NCI-H2227 treated with DMSO at 0.1 percent for 48 hours (cell line): ENCODE results near the gene PROC.
"Not testable (repeated sequence)": the region's sequence is repeated elsewhere in the genome, so short reads cannot be mapped to it uniquely, and the experiment has no call there.

Source experiments
- DNase-seq: peaks from one replicate; lab custom pipeline; 2025; lab: John Stamatoyannopoulos, UW

The PROC gene

GRCh38 chr2:127427376-127428056 is 9.3 kb downstream of the PROC start:
- DNase-seq = no peak

GRCh38 chr2:127428057-127428814 is 10.0 kb downstream of the PROC start:
- DNase-seq = no peak

GRCh38 chr2:127428815-127429109 is 10.5 kb downstream of the PROC start:
- DNase-seq = no peak

GRCh38 chr2:127429291-127429690 is 11.1 kb downstream of the PROC start:
- no peak for DNase-seq

- DNase-seq = no peak
Measured at GRCh38 chr2:127429844-127430425, 11.7 kb downstream of the PROC start.

- DNase-seq = no peak
Measured at GRCh38 chr2:127431408-127432023, 13.3 kb downstream of the PROC start.

- DNase-seq = no peak
Measured at GRCh38 chr2:127434515-127434914, 16.3 kb downstream of the PROC start.

- no peak for DNase-seq
Measured at GRCh38 chr2:127437056-127437455, 18.8 kb downstream of the PROC start.

- no peak for DNase-seq
Measured at GRCh38 chr2:127437781-127438726, 19.8 kb downstream of the PROC start.

GRCh38 chr2:127439343-127439742 is 21.1 kb downstream of the PROC start:
- DNase-seq = no peak

GRCh38 chr2:127448526-127448925 is 30.3 kb downstream of the PROC start:
- no peak for DNase-seq

- no peak for DNase-seq
Measured at GRCh38 chr2:127449414-127449813, 31.2 kb downstream of the PROC start.

- DNase-seq = no peak
Measured at GRCh38 chr2:127449898-127450297, 31.7 kb downstream of the PROC start.

GRCh38 chr2:127451981-127452380 is 33.8 kb downstream of the PROC start:
- DNase-seq = no peak

- not testable (repeated sequence) for DNase-seq
Measured at GRCh38 chr2:127452423-127452822, 34.2 kb downstream of the PROC start.

- DNase-seq = no peak
Measured at GRCh38 chr2:127453013-127453391, 34.8 kb downstream of the PROC start.

GRCh38 chr2:127453392-127454171 is 35.4 kb downstream of the PROC start:
- DNase-seq = no peak

- DNase-seq = no peak
Measured at GRCh38 chr2:127454595-127455565, 36.7 kb downstream of the PROC start.

GRCh38 chr2:127455566-127456493 is 37.6 kb downstream of the PROC start:
- DNase-seq = no peak
